Tibial nerve (tissue), 3 donors: ENCODE results near the gene SCRN1.

ENCODE experiments used
- CTCF ChIP-seq, 5 experiments: fragments of 200-600 bp in 3 of 5; fragments of 450-650 bp in 2 of 5; sonication (generic) in 3 of 5; IDR thresholded peaks; one replicate each; pipeline ENCODE4 v1.5.1; 2016 to 2019; ENCODE audit warnings: antibody characterized with exemption in 5 of 5, mild to moderate bottlenecking in 3 of 5, moderate library complexity in 2 of 5
- POLR2A ChIP-seq, 2 donors: fragments of 450-650 bp; IDR thresholded peaks; one replicate each; pipeline ENCODE4 v1.6.1; 2017; ENCODE audit warnings: antibody characterized with exemption in 2 of 2, mild to moderate bottlenecking in 2 of 2, moderate library complexity in 2 of 2

- TF ChIP-seq CTCF (IDR thresholded peaks at IDR 0.05) (no peak), POLR2A (IDR thresholded peaks at IDR 0.05) (no peak)
Measured at GRCh38 chr7:29951206-29951605, 38.4 kb downstream of the SCRN1 start.
